OCI-LY7 (cell line): ENCODE data around the gene NPEPL1. TPM values are rescaled to one million over a fixed set of nuclear protein-coding genes. Genes with fewer than 3 reads are reported as not detected.

Source experiments
- BruUV-seq: library from RNA; stranded (reverse); fragments of 400-500 nt; replicated peaks from 2 replicates; lab custom pipeline; 2021; lab: Mats Ljungman, UMichigan
- CTCF ChIA-PET: fragments of 300-600 bp; sonication (Branson Sonifier 250); formaldehyde crosslinking; loops from one replicate; lab custom pipeline; 2022; ENCODE audit warnings: antibody characterized with exemption; ENCODE audit not compliant: unreplicated experiment; lab: Charles Lee
- POLR2A ChIA-PET: fragments of 300-600 bp; sonication (Branson Sonifier 250); formaldehyde crosslinking; loops from one replicate; lab custom pipeline; 2022; ENCODE audit warnings: antibody characterized with exemption; lab: Charles Lee
- DNase-seq: peaks from one replicate; pipeline ENCODE4 v3.0.0-alpha.2; 2015; ENCODE audit warnings: low spot score
- H2AFZ ChIP-seq: fragments of 200-600 bp; sonication (generic), shearing (Covaris generic); 2 replicates; pipeline ENCODE4 v1.6.1; 2014; ENCODE audit warnings: mild to moderate bottlenecking, antibody characterized with exemption, low read length, moderate library complexity
- H3K27ac ChIP-seq: fragments of 200-600 bp; sonication (generic); 2 replicates; pipeline ENCODE4 v1.5.1; 2014; ENCODE audit warnings: mixed run types, low read depth, mild to moderate bottlenecking, moderate library complexity, low read length, inconsistent platforms; ENCODE audit not compliant: poor library complexity, severe bottlenecking
- H3K36me3 ChIP-seq: fragments of 200-600 bp; sonication (generic); 2 replicates; pipeline ENCODE4 v1.6.1; 2014; ENCODE audit warnings: mild to moderate bottlenecking, antibody characterized with exemption, low read length, moderate library complexity, mixed read lengths; ENCODE audit not compliant: insufficient read depth
- H3K4me1 ChIP-seq: fragments of 200-600 bp; sonication (generic); 2 replicates; pipeline ENCODE4 v1.5.1; 2014; ENCODE audit warnings: mild to moderate bottlenecking, low read length; ENCODE audit not compliant: insufficient read depth, poor library complexity, severe bottlenecking
- H3K4me2 ChIP-seq: fragments of 200-600 bp; sonication (generic); 2 replicates; pipeline ENCODE4 v1.6.1; 2014; ENCODE audit warnings: mild to moderate bottlenecking, low read length
- H3K4me3 ChIP-seq: fragments of 200-600 bp; sonication (generic); 2 replicates; pipeline ENCODE4 v1.5.1; 2014; ENCODE audit warnings: mild to moderate bottlenecking, low read depth, low read length; ENCODE audit not compliant: poor library complexity, severe bottlenecking
- H3K79me2 ChIP-seq: fragments of 200-600 bp; sonication (generic); 2 replicates; pipeline ENCODE4 v1.6.1; 2016; ENCODE audit warnings: low read depth, mild to moderate bottlenecking, low read length, moderate library complexity, mixed read lengths; ENCODE audit not compliant: insufficient read depth
- H3K9me2 ChIP-seq: fragments of 200-600 bp; sonication (generic); 2 replicates; pipeline ENCODE4 v1.6.1; 2016; ENCODE audit warnings: mild to moderate bottlenecking, low read length, mixed read lengths; ENCODE audit not compliant: insufficient read depth
- H3K9me3 ChIP-seq: fragments of 200-600 bp; sonication (generic); 2 replicates; pipeline ENCODE4 v1.6.1; 2014; ENCODE audit warnings: mild to moderate bottlenecking, mixed run types, low read length, mixed read lengths
- H4K20me1 ChIP-seq: fragments of 200-600 bp; sonication (generic); 2 replicates; pipeline ENCODE4 v1.6.1; 2014; ENCODE audit warnings: mild to moderate bottlenecking, antibody characterized with exemption, low read length, moderate library complexity, mixed read lengths; ENCODE audit not compliant: insufficient read depth
- CTCF ChIP-seq: fragments of 200-600 bp; sonication (generic); conservative IDR thresholded peaks from 2 replicates; pipeline ENCODE4 v1.5.1; 2014; ENCODE audit warnings: mild to moderate bottlenecking, antibody characterized with exemption, low read length, moderate library complexity, mixed read lengths
- EZH2phosphoT487 ChIP-seq: fragments of 200-600 bp; sonication (generic); IDR thresholded peaks from 2 replicates; pipeline ENCODE4 v1.6.1; 2018; ENCODE audit warnings: low read depth, borderline replicate concordance, mild to moderate bottlenecking, mixed run types, antibody characterized with exemption, low read length, moderate library complexity, mixed read lengths
- intact Hi-C: fragments of 100-400 bp; cut with micrococcal nuclease; formaldehyde crosslinking; loops from one replicate; pipeline ENCODE4 v1.10.0; 2022; ENCODE audit not compliant: unreplicated experiment
- total RNA-seq, 2 experiments: library from RNA; depleted of rRNA in 1 of 2; stranded (reverse); fragments of >200 nt in 1 of 2; shearing (Covaris generic) in 1 of 2; gene quantifications; 2 replicates each; pipeline ENCODE4 v1.2.3, GENCODE V29; 2014 to 2022

The NPEPL1 gene
- total RNA-seq, 2 experiments from 2014 or later, result 3.4 to 11.5 TPM

DNA sequence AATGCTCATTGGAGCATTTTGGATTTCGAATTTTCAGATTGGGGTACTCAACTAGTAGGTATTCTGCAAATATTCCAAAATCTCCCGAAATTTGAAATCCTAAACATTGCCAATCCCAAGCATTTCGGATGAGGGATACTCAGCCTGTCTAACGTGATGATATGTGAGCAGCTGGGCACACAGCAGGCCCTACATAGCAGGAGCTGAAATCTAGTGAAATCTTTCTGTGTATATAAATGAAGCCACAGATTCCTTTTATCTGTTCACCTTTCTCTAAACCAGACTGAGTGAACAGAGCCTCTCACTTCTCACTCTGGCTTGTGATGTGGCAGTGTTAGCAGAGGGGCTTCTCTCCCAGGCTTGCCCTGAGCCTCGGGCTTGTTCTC, 23.7 kb upstream of the NPEPL1 start:
- Histone ChIP-seq H3K27ac (peak overlapping the region; percentile 79), H3K9me2 (no peaks in the 10 kb centered on the region), H3K9me3 (no peaks in the 10 kb centered on the region), H4K20me1 (peaks cover 55% of the 10 kb centered on the region), H3K4me1 (peaks cover 26% of the 10 kb centered on the region), H3K79me2 (peaks cover 28% of the 10 kb centered on the region; the same call in 1 of the 2 replicates), H2AFZ (no peak overlapping the region), H3K4me2 (peak overlapping the region; percentile 62), H3K4me3 (peak overlapping the region; percentile 24), H3K36me3 (peaks cover 67% of the 10 kb centered on the region)
- peak; percentile 30 for DNase-seq
- no TSS peak for BruUV-seq
- intact Hi-C loops, result no loop called here
- CTCF ChIA-PET, result no interaction called here
- POLR2A ChIA-PET, result interaction anchor here (1.3 kb wide), 1 partner anchor 9 kb away, joined by 7 read pairs; no protein-coding TSS in a partner anchor
- TF ChIP-seq EZH2phosphoT487, result no peak
- TF ChIP-seq CTCF, result no peak

DNA sequence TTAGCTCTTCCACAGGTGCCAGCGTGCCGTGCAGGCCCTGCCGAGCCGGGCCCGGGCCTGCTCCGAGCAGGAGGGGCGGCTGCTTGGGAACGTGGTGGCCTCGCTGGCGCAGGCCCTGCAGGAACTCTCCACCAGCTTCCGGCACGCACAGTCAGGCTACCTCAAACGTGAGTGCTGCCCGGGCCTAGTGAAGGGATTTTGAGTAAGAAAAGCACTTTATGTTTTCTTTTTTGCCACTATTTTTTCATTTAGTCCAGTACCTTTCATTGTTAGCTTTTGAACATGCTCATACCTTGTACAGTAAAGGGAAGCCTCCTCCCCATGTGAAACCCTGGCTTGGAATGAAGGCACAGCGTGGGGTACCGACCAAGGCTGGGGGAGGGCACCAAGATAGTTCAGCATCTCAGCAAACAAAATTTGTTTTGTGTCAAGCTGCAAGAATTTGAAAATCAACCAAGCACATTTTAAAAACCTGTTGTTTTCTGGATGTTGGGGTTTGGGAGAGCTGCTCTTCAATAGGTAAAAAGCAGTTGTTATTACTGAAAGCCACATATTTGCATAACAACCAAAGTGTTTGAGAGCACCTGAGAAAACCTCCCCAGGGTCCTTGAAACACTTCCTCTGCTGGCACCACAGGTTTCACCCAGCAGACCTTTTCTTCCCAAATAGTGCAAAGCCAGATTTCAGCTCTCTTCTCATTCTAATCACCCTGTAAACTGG, 23.2 kb upstream of the NPEPL1 start:
- H3K36me3 ChIP-seq, result peaks cover 67% of the 10 kb centered on the region
- intact Hi-C loops, result no loop called here

More for the DNA sequence above, 23.2 kb upstream of the NPEPL1 start:
- BruUV-seq, result no TSS peak
- Histone ChIP-seq H3K4me2 (peak overlapping the region; percentile 62), H3K4me1 (peaks cover 26% of the 10 kb centered on the region), H3K79me2 (peaks cover 23% of the 10 kb centered on the region; the same call in 1 of the 2 replicates), H3K9me2 (no peaks in the 10 kb centered on the region), H3K9me3 (no peaks in the 10 kb centered on the region), H2AFZ (no peak overlapping the region), H4K20me1 (peaks cover 49% of the 10 kb centered on the region), H3K4me3 (peak overlapping the region; percentile 24), H3K27ac (peak overlapping the region; percentile 79)
- CTCF ChIA-PET, result no interaction called here
- TF ChIP-seq EZH2phosphoT487 (no peak), CTCF (no peak)
- POLR2A ChIA-PET, result interaction anchor here (0.6 to 1.3 kb wide), 4 partner anchors 9 to 253 kb away, joined by 4 to 11 read pairs (median 6); no protein-coding TSS in a partner anchor
- DNase-seq, result peak; percentile 76
